Middle frontal gyrus (tissue), 1 donor: Measurements from ENCODE around the gene SEPTIN7.

Experiments used
- DNase-seq: peaks from one replicate; pipeline ENCODE4 v3.0.0-alpha.2; 2015; ENCODE audit warnings: low spot score; ENCODE audit errors: extremely low spot score

SEPTIN7 gene

DNA sequence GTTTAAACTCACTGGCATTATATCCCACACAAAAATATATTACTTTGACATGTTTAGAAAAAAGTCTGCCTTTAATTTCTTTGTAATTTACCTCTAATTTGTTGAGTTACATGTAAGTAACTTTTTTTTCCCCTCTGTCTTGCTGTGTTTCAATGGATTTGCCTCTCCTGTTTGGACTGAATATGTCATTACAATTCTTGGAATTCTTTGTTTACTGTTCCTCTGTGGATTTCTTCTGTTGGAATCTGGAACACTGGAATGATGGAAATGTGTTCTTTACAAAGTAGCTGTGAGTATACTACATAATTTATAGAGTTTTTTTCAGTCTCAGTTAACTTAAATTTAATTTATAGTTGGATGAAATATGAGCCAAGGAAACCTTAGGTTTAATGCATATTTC, 30.4 kb downstream of the SEPTIN7 start:
- DNase-seq, result no peak

DNA sequence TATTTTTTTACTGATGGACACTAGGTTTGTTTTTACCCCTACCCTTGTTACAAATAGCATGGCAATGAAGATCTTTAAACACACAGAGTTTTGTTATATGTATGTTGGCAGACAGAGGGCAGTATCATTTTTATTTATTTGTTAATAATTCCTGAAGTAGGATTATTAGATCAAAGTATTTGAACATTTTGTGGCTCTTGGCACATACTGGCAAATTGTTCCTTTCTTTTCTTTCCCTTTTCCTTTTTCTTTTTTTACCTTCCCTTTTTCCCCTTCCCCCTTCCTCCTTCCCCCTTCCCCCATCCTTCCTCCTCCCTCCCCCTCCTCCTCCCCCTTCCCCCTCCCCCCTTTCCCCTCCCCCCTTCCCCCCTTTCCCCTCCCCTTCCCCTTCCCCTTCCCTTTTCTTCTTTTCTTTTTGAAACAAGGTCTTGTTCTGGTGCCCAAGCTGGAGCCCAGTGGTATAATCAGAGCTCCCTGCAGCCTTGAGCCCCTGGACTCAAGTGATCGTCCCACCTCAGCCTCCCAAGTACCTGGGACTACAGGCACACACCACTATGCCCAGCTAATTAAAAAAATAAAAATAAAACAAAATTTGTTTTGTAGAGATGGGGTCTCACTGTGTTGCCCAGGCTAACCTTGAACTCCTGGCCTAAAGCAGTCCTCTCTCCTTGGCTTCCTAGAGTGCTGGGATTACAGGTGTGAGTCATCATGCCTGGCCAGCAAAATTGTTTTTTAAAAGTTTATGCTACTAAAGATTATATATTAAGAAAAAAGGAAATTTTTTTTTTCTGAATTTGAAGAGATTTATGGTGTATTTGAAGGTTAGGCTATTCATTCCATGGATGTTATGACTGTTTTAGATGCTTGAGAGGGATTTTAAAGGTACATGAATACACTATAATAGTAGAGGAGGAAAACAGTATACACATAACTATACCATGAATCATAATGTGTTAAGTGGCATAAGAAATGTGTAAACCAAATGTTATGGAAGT, 39.3 kb downstream of the SEPTIN7 start:
- DNase-seq, result no peak

DNA sequence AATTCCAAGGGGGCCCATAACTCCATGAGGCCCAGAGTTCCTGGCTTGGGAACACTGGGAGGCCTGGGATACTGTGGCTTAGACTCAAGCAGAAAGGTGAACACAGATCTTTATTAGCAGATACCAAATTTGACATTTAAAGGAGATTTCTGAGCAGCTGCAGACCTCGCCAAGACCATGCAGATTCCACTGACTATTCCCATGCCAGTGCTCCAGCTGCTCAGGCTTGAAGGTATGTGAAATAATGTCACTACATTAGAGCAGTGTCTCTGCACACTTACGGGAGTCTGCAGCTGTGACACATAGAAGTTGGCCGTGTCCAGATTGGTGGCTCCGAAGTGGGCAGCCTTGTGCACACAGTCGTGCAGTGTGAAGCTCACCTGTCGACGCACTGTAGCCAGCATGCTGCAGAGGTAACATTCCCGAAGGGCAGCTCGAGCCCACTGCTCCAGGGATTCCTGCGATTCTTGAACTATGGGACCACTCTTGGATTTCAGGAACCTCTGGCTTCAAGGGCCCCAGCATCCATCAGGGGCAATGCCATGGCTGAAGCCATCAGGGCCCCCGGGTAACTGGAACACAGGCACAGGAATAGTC, 46.1 kb downstream of the SEPTIN7 start:
- no peak for DNase-seq

DNA sequence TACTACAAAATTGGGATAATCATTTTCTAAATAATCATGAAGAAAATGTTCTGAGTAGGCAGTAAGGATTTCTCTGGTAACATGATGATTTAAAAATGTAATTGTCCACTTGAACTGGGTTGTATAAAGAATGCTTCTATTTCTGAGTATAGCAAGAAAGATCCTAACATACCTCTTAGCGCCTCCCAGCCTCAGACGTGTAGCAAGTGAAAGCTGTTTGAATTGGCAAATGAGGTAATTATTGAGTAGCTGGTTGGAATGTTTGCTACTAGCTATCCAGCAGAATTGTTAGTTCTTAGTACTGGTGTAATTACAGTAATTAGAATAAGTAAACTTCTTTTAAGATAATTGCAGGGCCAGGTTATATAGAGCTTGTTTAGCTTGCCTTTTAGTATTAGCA, 47.9 kb downstream of the SEPTIN7 start:
- DNase-seq, result no peak

DNA sequence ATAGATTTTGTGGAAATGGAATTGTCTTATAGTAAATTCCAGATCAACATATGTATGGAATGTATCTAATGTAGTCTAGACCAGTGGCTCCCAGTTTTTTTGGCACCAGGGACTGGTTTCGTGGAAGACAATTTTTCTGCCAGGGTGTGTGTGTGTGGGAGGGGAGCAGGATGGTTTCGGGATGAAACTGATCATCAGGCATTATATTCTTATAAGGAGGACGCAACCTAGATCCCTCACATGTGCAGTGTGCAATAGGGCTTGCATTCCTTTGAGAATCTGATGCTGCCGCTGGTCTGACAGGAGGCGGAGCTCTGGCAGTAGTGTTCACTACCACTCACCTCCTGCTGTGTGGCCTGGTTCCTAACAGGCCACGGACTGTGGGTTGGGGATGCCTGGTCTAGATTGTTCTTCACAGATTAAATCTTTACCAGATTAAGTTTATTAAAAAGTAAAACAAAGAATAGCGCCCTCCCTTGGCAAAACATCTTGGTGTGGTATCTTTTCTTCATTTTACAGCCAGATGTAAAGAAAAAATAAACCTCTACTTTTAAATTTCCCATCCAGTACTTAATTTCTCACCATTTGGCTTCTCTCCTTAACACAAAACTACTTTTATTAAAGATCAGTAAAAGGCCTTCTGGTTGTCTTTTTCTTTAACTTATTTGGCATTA, 48.4 kb downstream of the SEPTIN7 start:
- DNase-seq, result no peak

DNA sequence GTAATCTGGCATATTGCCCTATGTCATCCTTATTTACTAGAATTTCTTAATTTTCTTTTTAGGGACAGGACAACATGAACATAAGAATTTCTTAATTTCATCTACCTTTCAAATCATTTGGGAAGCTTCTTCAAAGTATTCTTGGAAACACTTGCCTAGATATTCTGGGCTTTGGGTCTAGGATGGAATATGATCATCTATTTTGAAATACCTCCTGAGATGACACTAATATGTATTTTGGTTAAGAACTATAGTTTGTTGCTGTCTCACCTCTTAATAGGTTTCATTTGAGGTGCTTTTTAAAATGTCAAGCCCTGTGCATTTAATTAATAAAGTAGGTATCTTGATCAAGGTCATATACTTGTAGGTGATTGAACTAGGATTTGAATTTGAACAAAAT, 49.1 kb downstream of the SEPTIN7 start:
- DNase-seq, result no peak
